Keratinocyte (primary cell): Measurements from ENCODE around the gene WRAP73. TPM values are rescaled to one million over a fixed set of nuclear protein-coding genes. Genes with fewer than 3 reads are reported as not detected.
A peak's percentile ranks its signal among the peaks of the same experiment; 100 is the strongest.

Source experiments
- DNase-seq: peaks from one replicate; pipeline ENCODE4 v3.0.0-alpha.2; 2011; ENCODE audit warnings: low read depth, missing footprints, low spot score
- FAIRE-seq: peaks from 2 replicates; lab custom pipeline; 2011; peaks lifted over from hg19 to GRCh38; lab: Jason Lieb, UNC
- H2AFZ ChIP-seq: 2 replicates; pipeline ENCODE4 v1.6.0; 2012; ENCODE audit warnings: low read length, control low read depth, inconsistent platforms; ENCODE audit not compliant: control insufficient read depth
- H3K27ac ChIP-seq: 2 replicates; pipeline ENCODE4 v1.5.1; 2011; ENCODE audit warnings: low read length; ENCODE audit not compliant: control insufficient read depth, insufficient read depth
- H3K27me3 ChIP-seq: 3 replicates; pipeline ENCODE4 v1.6.0; 2011; ENCODE audit warnings: low read length; ENCODE audit not compliant: control insufficient read depth, insufficient read depth; ENCODE audit errors: extremely low read depth
- H3K36me3 ChIP-seq, 2 experiments: 2 replicates in 1 of 2; 3 replicates in 1 of 2; pipeline ENCODE4 v1.5.1; 2011; ENCODE audit warnings: low read length in 2 of 2, mild to moderate bottlenecking in 1 of 2; ENCODE audit not compliant: control insufficient read depth in 2 of 2, insufficient read depth in 2 of 2; ENCODE audit errors: extremely low read depth in 1 of 2
- H3K4me1 ChIP-seq: 3 replicates; pipeline ENCODE4 v1.5.1; 2011; ENCODE audit warnings: low read length; ENCODE audit not compliant: control insufficient read depth, insufficient read depth; ENCODE audit errors: extremely low read depth
- H3K4me2 ChIP-seq: 3 replicates; pipeline ENCODE4 v1.6.0; 2011; ENCODE audit warnings: low read depth, low read length; ENCODE audit not compliant: control insufficient read depth, insufficient read depth; ENCODE audit errors: extremely low read depth
- H3K4me3 ChIP-seq, 3 experiments: fragments of 200-600 bp in 1 of 3; sonication (generic) in 1 of 3; 2 replicates in 2 of 3; 3 replicates in 1 of 3; pipeline ENCODE4 v1.5.1; 2011 to 2016; ENCODE audit warnings: low read length in 3 of 3, mild to moderate bottlenecking in 3 of 3, control low read depth in 2 of 3, inconsistent platforms in 1 of 3, low read depth in 1 of 3, mixed read lengths in 1 of 3, mixed run types in 1 of 3, moderate library complexity in 1 of 3; ENCODE audit not compliant: control insufficient read depth in 2 of 3, insufficient read depth in 2 of 3; ENCODE audit errors: extremely low read depth in 1 of 3
- H3K79me2 ChIP-seq: 2 replicates; pipeline ENCODE4 v1.6.0; 2012; ENCODE audit warnings: low read length; ENCODE audit not compliant: control insufficient read depth, insufficient read depth
- H3K9ac ChIP-seq: 3 replicates; pipeline ENCODE4 v1.6.0; 2011; ENCODE audit warnings: low read length; ENCODE audit not compliant: control insufficient read depth, insufficient read depth; ENCODE audit errors: extremely low read depth
- H3K9me1 ChIP-seq: 3 replicates; pipeline ENCODE4 v1.6.0; 2011; ENCODE audit warnings: low read length; ENCODE audit not compliant: control insufficient read depth, insufficient read depth; ENCODE audit errors: extremely low read depth
- H3K9me3 ChIP-seq: 2 replicates; pipeline ENCODE4 v1.5.1; 2012; ENCODE audit warnings: low read depth, low read length; ENCODE audit not compliant: control insufficient read depth
- H4K20me1 ChIP-seq: 3 replicates; pipeline ENCODE4 v1.6.0; 2011; ENCODE audit warnings: low read length; ENCODE audit not compliant: control insufficient read depth, insufficient read depth; ENCODE audit errors: extremely low read depth
- EZH2 ChIP-seq: IDR thresholded peaks from one replicate; pipeline ENCODE4 v1.6.1; 2012; ENCODE audit warnings: inconsistent platforms, mild to moderate bottlenecking, low read length, moderate library complexity
- dilution Hi-C: fragments of 300-500 bp; cut with MboI; formaldehyde crosslinking; loops from one replicate; pipeline ENCODE4 v1.7.0; 2020; ENCODE audit warnings: low sequenced_read_pairs; ENCODE audit not compliant: extremely low pct_ligation_motif_present
- polyA plus RNA-seq, 5 experiments: library from polyadenylated mRNA; depleted of rRNA in 3 of 5; stranded (reverse) in 3 of 5; stranded (forward) in 1 of 5; unstranded in 1 of 5; fragments of >200 nt; gene quantifications; 1 replicate in 1 of 5; 2 replicates in 3 of 5; 3 replicates in 1 of 5; pipeline versions ENCODE4 v1.2.1 to v1.2.3, GENCODE V29; 2011 to 2012; ENCODE audit warnings: missing spikeins in 2 of 5, low read depth in 1 of 5, low replicate concordance in 1 of 5
- TF ChIP-seq, protein P1 (sequence below), 3 experiments: IDR thresholded peaks in 1 of 3; conservative IDR thresholded peaks in 1 of 3; optimal IDR thresholded peaks in 1 of 3; 2 replicates in 2 of 3; 3 replicates in 1 of 3; pipeline versions ENCODE3 to v1.5.1; 2011; ENCODE audit warnings: low read length in 3 of 3, mild to moderate bottlenecking in 3 of 3, moderate library complexity in 2 of 3, control low read depth in 1 of 3, inconsistent platforms in 1 of 3; ENCODE audit not compliant: insufficient read depth in 2 of 3; ENCODE audit errors: extremely low read depth in 1 of 3

The WRAP73 gene
- polyA plus RNA-seq, 1 donor (not counting 4 experiments of a cell fraction or from before 2014, with no cell fraction given): 18.9 TPM

- Histone ChIP-seq H3K27ac (no peak overlapping the region), H2AFZ (no peak overlapping the region), H3K9me1 (peaks cover 5% of the 10 kb centered on the region), H3K36me3 (no peaks in the 10 kb centered on the region), H4K20me1 (no peaks in the 10 kb centered on the region), H3K9ac (no peak overlapping the region), H3K4me1 (peaks cover 42% of the 10 kb centered on the region), H3K79me2 (no peaks in the 10 kb centered on the region), H3K4me3 (no peak overlapping the region), H3K4me2 (no peak overlapping the region), H3K27me3 (no peaks in the 10 kb centered on the region), H3K9me3 (no peaks in the 10 kb centered on the region)
- dilution Hi-C loops: no loop called here
- FAIRE-seq (no peak), DNase-seq (no peak)
- TF ChIP-seq, protein P1, sequence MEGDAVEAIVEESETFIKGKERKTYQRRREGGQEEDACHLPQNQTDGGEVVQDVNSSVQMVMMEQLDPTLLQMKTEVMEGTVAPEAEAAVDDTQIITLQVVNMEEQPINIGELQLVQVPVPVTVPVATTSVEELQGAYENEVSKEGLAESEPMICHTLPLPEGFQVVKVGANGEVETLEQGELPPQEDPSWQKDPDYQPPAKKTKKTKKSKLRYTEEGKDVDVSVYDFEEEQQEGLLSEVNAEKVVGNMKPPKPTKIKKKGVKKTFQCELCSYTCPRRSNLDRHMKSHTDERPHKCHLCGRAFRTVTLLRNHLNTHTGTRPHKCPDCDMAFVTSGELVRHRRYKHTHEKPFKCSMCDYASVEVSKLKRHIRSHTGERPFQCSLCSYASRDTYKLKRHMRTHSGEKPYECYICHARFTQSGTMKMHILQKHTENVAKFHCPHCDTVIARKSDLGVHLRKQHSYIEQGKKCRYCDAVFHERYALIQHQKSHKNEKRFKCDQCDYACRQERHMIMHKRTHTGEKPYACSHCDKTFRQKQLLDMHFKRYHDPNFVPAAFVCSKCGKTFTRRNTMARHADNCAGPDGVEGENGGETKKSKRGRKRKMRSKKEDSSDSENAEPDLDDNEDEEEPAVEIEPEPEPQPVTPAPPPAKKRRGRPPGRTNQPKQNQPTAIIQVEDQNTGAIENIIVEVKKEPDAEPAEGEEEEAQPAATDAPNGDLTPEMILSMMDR (optimal IDR thresholded peaks at IDR 0.05 in 1 of 3, IDR thresholded peaks at IDR 0.05 in 1 of 3, conservative IDR thresholded peaks at IDR 0.05 in 1 of 3; ENCODE audit: extremely low read depth in 1 of 3, insufficient read depth in 2 of 3, low read length in 3 of 3): no peak
- TF ChIP-seq EZH2: no peak
Observed at GRCh38 chr1:3685906-3686305, 36.0 kb upstream of the WRAP73 start.

GRCh38 chr1:3685222-3685621 lies 35.3 kb upstream of the WRAP73 start:
- Histone ChIP-seq H4K20me1 (no peaks in the 10 kb centered on the region), H3K9me3 (no peaks in the 10 kb centered on the region), H3K27ac (no peak overlapping the region), H3K4me1 (peaks cover 39% of the 10 kb centered on the region), H2AFZ (peak overlapping the region; percentile 23), H3K36me3 (no peaks in the 10 kb centered on the region), H3K9me1 (peaks cover 2% of the 10 kb centered on the region), H3K4me3 (no peak overlapping the region), H3K4me2 (peak overlapping the region; percentile 58), H3K27me3 (no peaks in the 10 kb centered on the region), H3K9ac (peak overlapping the region; percentile 22), H3K79me2 (no peaks in the 10 kb centered on the region)
- TF ChIP-seq, protein P1 (optimal IDR thresholded peaks at IDR 0.05 in 1 of 3, IDR thresholded peaks at IDR 0.05 in 1 of 3, conservative IDR thresholded peaks at IDR 0.05 in 1 of 3; ENCODE audit: extremely low read depth in 1 of 3, insufficient read depth in 2 of 3, low read length in 3 of 3): no peak
- TF ChIP-seq EZH2: no peak
- dilution Hi-C loops: no loop called here
- FAIRE-seq (no peak), DNase-seq (peak; percentile 55)
